T-helper 2 cell (primary cell): ENCODE measurements around the gene TARM1.
"Not testable (repeated sequence)": the region's sequence is repeated elsewhere in the genome, so short reads cannot be mapped to it uniquely, and the experiment has no call there.

ENCODE experiments used
- DNase-seq, 5 experiments: peaks; one replicate each; pipeline versions ENCODE4 v3.0.0 to v3.0.0-alpha.2; 2012 to 2022
- total RNA-seq, 2 donors: gene quantifications; one replicate each; lab custom pipeline; 2026; lab: John Stamatoyannopoulos, UW

The TARM1 gene
- total RNA-seq, result 0 reads per million in 2 donors

- no peak for DNase-seq
These were observed at the start of gene TARM1 for GRCh38 chr19:54081032-54081431. TARM1 (minus strand) TSS chr19:54081365; CDS start chr19:54081340, 25 bp downstream.

DNA sequence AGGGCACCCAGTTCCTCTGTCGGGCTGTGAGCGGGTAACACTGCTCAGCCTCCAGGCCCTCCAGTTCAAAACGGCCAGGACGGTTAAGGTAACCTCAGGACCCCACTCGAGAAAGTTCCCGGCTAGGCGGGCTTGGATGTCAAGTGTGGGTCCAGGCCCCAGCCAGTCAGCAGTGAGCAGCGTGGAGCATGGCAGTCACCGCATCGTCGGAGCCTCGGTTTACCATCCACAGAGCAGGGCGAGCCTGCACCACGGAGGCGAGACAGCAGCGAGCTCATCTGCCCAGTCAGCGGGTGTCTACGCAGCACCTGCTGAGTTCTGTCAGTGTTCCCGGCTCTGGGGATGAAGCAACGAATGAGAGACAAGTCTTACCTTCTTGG, 48.4 kb upstream of the TARM1 start:
- no peak for DNase-seq

- no peak for DNase-seq
These were observed 47.8 kb upstream of the TARM1 start for GRCh38 chr19:54128796-54129616.

- DNase-seq, result no peak
These were observed 47.2 kb upstream of the TARM1 start for GRCh38 chr19:54128441-54128725.

DNA sequence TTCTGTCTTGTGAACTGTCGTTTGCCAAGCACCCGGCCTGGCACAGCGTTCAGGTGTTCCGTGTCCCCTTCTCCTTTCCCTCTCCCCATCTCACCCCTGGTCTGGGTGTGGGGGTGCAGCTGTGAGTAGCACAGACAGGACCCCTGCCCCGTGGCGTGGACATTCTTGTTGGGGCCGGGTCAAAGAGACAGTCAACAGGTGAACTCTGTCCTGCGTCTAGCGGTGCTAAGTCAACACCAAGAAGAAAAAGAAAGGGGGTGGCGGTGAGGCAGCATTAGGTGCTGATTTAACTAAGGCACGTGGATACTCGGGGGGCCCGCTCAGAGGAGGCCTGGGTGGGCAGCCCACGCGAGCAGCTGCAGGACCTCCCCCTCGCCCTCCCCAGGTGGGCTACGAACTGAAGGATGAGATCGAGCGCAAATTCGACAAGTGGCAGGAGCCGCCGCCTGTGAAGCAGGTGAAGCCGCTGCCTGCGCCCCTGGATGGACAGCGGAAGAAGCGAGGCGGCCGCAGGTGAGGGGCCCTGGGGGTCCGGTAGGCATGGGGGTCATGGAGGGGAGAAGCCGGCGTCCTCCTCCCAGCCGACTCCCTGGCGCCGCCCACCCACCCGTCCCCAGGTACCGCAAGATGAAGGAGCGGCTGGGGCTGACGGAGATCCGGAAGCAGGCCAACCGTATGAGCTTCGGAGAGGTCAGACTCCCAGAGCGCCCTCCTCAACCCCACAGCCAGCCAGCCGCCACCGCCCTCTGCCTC, 46.7 kb upstream of the TARM1 start:
- DNase-seq, result no peak

GRCh38 chr19:54125713-54126112, 44.5 kb upstream of the TARM1 start:
- DNase-seq, result no peak

DNA sequence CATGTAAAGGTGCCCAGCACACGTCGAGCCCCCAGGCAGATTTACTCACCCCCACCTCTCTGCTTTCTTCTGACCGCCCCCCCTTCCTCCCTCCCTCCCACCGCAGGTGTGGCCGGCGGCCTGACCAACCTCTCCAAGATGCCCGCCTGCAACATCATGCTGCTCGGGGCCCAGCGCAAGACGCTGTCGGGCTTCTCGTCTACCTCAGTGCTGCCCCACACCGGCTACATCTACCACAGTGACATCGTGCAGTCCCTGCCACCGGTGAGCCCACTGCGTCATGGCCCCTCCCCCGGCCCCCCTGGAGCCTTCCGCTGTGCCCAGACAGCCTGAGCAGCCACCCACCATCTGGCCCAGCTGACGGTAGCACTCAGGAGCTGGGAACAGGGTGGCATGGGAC, 43.2 kb upstream of the TARM1 start:
- DNase-seq, result no peak

DNA sequence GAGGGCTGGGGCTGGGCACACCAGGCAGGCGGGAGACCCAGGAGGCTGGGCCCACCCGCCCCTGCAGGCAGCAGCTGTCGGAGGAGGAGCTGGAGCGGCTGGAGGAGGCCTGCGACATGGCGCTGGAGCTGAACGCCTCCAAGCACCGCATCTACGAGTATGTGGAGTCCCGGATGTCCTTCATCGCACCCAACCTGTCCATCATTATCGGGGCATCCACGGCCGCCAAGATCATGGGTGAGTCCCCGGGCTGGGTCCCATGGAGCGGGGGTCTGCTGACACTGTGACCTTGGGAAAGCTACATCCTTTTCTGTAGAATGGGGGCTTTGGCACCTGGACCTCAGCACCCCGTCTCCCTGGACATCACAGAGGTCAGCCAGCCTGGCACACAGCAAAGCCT, 42.5 kb upstream of the TARM1 start:
- DNase-seq, result no peak

DNA sequence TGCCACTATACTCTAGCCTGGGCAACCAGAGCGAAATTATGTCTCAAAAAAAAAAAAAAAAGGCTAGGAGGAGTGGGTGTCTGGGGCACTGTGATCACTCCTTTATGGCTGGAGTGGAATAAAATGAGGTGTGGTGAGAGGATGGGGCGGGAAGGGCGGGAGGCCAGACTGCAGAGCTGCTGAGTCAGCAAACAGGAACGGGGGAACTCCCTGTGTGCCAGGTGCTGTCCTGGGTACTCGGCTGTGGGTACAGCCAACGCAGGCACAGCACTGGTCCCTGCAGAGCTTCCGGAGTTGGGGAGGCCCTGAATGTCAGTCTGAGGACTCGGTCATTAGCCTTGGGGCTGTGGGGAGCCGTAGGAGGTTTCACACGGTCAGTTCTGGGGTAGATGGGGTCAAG, 40.1 kb upstream of the TARM1 start:
- no peak for DNase-seq

- peak; percentile 76 to 99 (median 94) for DNase-seq
These were observed 34.2 kb upstream of the TARM1 start, which contains the start of the genes PRPF31 and TFPT for GRCh38 chr19:54115109-54116063. PRPF31 (plus strand) TSS chr19:54115754; CDS start chr19:54118279, 2,525 bp downstream. TFPT (minus strand) TSS chr19:54115657; CDS start chr19:54115269, 388 bp downstream.

DNA sequence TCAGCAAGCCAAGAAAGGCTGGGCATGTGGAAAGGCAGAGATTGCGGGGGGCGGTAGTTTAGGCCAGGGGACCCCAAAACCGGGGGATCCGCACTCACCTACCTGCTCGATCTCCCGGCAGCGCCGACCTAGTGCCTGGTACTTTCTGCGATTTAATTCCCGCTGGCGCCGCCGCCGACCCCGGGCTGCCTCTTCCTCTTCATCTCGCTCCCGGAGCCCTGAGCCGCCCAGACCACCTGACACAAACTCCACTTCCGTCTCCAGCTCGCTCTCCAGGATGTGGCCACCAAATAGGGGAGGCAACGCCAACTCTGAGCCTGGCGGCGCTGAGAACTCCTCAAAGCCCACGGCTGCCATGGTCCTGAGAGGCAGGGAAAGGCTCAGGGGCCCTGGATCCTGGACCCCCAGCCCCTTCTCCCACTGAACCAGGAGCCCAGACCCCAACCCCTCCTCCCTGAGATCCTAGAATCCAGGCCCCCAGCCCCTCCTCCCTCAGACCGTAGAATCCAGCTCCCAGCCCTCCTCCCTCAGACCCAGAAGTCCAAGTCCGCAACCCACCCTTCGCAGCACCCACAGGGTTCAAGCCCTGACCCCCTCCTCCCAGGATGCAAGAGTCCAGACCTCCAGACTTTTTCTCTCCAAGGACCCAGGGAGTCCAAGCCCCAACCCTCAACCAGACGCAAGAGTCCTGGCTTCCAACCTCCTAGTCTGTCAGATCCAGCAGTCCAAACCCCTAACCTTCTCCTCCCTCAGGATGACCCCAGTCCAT, 33.4 kb upstream of the TARM1 start:
- DNase-seq, result peak in 3 of 5 experiments; percentile 46 to 83 (median 55)

DNA sequence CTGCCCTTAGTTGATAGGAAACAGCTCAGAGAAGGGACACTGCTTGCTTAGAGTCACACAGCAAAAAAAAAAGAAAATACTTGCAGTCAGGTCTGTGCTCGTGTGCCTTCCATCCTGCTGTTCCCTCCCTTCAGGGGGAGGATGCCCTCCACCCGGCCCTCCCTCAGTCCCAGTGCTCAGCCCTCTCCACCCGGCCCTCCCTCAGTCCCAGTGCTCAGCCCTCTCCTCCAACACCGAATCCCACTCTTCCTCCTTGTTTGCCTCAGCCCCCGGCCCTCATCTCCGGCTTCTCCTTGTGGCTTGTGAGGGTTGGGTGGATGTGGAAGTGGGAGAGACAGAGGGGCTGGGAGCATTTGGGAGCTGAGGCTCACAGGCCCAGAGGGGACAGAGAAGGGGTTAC, 28.5 kb upstream of the TARM1 start:
- DNase-seq, result no peak

- DNase-seq, result no peak
These were observed 27.3 kb upstream of the TARM1 start for GRCh38 chr19:54108496-54108895.

DNA sequence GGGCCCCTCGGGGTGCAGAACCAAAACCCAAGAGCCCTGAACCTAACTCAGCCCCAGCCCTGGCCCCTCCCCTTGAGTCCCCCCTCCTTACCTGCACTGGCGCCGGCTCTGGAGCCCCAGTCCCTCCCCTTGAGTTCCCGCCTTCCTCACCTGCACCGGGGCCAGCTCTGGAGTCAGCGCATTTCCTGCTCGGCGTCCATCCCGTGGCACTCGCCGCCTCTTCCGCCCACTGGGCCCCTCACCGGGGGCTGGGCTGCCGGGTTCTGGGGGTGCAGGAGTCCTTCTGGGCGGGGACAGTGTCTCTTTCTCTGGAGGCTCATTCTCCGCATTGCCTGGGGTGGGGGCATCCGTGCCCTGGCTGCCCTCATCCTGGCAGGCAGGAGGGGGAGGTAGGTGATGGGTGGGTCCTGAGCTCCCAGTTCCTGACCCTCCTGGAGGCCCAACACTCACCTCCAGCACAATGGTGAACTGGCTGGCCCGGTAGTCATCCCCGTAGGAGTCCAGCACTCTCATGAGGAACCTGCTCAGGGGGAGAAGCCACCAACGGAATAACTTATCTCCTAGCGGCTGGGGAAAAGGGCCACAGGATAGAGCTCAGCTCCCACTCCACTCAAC, 26.8 kb upstream of the TARM1 start:
- DNase-seq, result no peak

DNA sequence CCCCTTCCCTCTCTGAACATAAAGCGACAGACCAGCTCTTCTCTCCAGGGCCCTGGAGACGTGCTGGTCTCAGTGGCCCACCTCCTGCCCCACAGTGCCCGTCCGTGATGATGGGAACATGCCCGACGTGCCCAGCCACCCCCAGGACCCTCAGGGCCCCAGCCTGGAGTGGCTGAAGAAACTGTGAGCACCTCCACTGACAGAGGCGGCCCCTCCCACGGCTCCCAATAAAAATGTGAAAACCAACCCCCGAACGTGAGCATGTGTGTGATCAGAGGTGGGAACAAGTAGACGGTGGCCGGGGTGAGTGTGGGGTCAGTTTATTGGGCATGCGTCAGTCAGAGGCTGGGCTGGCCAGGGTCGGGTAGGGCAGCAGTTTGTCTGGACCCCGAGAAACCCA, 25.6 kb upstream of the TARM1 start:
- DNase-seq, result no peak

GRCh38 chr19:54105796-54106195, 24.6 kb upstream of the TARM1 start:
- DNase-seq, result no peak

DNA sequence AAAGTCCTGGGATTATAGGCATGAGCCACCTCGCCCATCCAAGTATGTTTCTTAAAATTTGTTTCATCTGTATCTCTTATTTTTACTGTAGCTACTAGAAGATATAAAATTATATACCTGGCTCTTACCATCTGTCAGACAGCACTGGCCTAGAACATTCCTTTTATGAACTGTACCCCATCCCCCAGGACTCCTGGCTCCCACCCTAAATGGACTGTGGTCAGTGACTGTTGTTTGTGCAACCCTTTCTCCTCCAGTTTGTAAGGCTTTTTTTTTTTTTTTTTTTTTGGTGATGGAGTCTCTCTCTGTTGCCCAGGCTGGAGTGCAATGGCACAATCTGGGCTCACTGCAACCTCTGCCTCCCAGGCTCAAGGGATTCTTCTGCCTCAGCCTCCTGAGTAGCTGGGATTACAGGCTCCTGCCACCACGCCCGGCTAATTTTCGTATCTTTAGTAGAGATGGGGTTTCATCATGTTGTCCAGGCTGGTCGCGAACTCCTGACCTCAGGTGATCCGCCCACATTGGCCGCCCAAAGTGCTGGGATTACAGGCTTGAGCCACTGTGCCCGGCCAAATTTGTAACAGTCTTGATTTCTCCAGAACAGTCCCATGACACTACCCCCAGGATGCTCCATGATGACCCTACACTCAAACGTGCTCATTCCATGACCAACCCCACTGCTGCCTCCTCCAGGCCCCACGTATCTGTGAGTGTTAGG, 24.0 kb upstream of the TARM1 start:
- no peak for DNase-seq

DNA sequence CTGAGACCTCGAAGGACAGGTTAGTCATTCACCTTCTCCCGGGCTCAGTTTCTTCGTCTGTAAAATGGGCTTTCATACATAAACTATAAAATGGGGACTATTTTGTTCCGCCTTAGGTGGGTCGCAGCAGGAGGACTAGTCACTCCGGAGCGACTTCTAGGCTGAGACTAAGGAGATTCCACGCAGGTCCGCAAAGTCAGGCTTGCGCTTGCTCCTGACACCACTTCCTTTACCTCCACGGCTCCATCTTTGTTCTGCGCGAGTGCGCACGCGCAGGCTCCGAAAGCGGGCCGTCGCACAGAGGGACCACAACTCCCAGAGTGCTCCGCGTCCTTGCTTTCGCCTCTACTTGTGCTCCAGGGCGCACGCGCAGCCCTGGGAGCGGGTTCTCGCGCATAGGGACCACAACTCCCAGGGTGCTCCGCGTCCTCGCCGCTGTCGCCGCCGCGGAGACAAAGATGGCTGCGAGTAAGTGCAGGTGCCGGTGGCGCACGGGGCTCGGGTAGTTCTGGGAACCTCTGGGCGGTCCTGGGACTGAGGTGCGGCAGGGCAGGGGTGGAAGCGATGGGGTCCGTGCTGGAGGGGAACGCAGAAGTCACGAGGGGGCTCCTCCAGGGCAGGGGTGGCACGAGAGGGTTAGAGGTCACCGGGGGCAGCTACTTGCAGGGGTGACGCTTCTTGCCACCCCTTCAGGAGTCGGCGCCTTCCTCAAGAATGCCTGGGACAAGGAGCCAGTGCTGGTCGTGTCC, 21.4 kb upstream of the TARM1 start, which contains the start of gene NDUFA3:
TSS of gene NDUFA3 (plus strand) at position 435 of the 749 bp plus-strand sequence. CDS start at position 459, 24 bp downstream.
- peak; percentile 95 to 99 (median 97) for DNase-seq

GRCh38 chr19:54100561-54100960, 19.4 kb upstream of the TARM1 start, which contains the start of gene OSCAR:
OSCAR (minus strand) TSS chr19:54100803; CDS start chr19:54100792, 11 bp downstream.
- no peak for DNase-seq

DNA sequence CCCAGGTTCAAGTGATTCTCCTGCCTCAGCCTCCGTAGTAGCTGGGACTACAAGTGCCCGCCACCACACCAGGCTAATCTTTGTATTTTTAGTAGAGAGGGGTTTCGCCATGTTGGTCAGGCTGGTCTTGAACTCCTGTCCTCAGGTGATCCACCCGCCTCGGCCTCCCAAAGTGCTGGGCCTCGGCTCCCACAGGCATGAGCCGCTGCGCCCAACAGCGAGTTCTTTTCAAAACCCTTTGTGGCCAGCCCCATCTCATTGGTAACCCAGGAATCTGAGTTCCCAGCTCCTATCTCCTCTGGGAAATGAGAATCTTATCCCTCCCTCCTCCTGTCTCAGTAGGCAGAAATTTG, 18.7 kb upstream of the TARM1 start:
- not testable (repeated sequence) for DNase-seq
